HG02763 (cell line): ENCODE results near the gene RASSF5.
A peak's percentile ranks its signal among the peaks of the same experiment; 100 is the strongest.

Experiments used
- ATAC-seq: cut with Tn5 transposase; IDR thresholded peaks from one replicate; pipeline ENCODE4 v1.9.1; 2021; ENCODE audit warnings: mild to moderate bottlenecking, moderate library complexity; ENCODE audit not compliant: unreplicated experiment

The RASSF5 gene

DNA sequence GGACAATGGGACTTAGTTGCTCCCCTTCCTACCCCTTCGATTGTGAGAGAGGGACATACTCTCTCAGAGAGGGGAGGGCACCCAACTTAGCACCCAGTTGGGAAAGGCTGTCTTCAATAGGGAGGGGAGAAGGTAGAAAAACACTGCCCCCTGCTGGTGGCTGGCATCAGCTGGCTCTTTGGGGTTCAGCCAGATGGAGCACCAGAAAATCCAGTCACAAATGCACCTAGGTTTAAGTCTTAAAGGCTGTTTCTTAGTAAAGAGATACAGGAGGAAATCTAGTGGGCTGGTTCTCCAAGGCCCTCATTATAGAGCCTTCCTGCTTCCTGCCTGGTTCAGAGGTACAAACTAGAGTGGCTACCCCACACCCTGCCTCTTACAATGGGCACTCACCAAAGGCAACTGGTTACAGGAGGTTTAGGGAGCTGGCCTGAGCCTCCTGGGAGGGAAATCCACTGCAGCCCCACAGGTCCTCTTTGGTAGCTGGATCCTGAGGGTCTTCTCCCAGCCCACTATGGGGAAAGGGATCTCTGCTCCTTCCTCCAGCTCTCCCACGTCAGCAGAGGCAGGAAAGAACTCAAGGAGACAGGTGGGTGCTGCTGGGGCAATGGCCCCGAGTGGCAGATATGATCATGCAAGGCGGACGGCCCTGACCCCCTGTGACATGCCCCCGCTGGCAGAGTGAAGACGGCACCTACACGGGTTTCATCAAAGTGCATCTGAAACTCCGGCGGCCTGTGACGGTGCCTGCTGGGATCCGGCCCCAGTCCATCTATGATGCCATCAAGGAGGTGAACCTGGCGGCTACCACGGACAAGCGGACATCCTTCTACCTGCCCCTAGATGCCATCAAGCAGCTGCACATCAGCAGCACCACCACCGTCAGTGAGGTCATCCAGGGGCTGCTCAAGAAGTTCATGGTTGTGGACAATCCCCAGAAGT is 76.6 kb downstream of the RASSF5 start:
- no peak for ATAC-seq

DNA sequence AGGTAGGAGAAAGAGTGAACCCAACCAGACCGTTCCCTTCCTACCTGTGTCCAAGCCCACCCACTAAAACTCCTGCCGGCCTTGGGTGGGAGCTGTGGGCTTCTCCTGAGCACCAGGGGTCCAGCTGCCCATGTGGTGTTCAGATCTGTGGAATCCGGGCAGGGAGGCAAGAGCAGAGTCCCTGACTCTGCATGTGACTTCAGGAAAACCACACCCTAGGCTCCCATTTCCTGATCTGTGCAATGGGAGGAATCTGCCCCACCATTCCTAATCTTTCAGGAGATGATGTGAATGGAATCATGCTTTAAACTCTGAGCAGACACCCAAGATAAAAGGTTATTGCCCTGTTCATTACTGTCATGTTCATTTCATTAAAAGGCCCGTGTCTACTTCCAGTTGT is 77.4 kb downstream of the RASSF5 start:
- no peak for ATAC-seq

DNA sequence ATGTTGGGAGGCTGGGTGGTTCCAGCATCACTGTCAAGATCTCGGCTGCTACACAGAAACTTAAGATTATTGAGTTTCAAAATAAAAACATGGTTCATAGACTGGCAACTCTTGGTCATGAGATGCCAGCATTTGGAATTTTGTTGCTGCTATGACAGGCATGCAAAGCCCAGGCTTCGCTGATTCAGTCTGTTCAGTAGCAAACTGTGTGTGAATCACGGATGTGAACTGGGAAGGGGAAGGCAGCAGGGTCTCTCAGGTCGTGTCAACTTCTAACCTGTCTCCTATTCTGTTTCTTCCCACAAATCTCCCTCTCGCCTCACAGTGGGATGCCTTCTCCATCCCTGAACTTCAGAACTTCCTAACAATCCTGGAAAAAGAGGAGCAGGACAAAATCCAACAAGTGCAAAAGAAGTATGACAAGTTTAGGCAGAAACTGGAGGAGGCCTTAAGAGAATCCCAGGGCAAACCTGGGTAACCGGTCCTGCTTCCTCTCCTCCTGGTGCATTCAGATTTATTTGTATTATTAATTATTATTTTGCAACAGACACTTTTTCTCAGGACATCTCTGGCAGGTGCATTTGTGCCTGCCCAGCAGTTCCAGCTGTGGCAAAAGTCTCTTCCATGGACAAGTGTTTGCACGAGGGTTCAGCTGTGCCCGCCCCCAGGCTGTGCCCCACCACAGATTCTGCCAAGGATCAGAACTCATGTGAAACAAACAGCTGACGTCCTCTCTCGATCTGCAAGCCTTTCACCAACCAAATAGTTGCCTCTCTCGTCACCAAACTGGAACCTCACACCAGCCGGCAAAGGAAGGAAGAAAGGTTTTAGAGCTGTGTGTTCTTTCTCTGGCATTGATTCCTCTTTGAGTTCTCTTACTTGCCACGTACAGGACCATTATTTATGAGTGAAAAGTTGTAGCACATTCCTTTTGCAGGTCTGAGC is 79.4 kb downstream of the RASSF5 start:
- ATAC-seq = no peak

DNA sequence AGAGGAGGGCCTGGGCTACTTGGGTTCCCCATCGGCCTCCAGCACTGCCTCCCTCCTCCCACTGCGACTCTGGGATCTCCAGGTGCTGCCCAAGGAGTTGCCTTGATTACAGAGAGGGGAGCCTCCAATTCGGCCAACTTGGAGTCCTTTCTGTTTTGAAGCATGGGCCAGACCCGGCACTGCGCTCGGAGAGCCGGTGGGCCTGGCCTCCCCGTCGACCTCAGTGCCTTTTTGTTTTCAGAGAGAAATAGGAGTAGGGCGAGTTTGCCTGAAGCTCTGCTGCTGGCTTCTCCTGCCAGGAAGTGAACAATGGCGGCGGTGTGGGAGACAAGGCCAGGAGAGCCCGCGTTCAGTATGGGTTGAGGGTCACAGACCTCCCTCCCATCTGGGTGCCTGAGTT is 80.6 kb downstream of the RASSF5 start:
- no peak for ATAC-seq

DNA sequence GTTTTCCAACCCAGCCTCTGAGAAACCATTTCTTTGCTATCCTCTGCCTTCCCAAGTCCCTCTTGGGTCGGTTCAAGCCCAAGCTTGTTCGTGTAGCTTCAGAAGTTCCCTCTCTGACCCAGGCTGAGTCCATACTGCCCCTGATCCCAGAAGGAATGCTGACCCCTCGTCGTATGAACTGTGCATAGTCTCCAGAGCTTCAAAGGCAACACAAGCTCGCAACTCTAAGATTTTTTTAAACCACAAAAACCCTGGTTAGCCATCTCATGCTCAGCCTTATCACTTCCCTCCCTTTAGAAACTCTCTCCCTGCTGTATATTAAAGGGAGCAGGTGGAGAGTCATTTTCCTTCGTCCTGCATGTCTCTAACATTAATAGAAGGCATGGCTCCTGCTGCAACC is 81.2 kb downstream of the RASSF5 start:
- no peak for ATAC-seq

DNA sequence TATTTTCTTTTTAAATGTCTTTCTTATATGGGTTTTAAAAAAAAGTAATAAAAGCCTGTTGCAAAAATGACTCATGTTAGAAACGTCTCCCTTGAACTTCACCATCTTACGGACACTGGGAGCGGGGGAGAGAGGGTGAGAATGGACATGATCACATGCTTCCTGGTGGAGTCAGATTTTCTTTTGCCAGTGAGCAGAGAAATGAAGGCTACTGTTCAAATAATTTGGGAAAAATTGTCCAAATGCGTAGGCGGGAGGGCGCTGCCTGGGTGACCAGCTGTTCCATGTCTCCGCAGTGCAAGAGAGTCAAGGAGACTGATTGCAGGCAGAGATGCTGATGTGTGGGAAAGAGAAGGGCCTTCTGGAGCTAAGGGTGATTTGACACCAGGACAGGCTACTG is 81.9 kb downstream of the RASSF5 start:
- ATAC-seq = no peak

DNA sequence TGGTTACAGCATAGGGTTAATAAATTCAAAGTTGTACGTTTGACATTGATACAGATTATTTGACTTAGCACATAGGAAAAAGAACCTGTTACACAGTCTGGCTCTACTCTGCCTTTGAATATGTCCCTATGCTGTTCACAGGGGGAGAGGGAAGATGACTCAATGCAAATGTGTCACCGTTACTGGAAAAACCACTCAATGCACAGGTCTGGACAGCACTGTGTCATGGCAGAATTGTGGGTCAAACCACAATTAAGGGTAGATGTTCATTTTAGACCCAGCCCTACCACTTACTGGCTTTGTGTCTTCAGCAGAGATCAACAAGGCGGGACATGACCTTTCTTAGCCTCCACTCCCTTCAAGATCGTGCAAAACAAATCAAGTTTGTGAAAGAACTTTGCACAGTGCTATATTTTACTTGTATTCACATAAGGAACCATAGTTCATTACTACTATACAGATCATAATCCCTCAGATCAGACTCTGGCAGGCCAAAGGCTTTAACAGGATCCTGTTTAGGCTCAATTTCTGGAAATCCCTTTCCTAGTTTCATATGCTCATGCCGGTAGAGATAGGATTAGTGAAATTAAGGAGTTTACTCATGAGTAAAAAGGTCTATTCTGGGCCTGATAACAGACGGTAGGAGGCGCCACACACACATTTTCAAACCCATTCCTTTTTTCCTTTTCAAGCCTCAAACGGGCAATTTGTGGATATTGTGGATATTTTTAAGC is 82.9 kb downstream of the RASSF5 start:
- no peak for ATAC-seq

DNA sequence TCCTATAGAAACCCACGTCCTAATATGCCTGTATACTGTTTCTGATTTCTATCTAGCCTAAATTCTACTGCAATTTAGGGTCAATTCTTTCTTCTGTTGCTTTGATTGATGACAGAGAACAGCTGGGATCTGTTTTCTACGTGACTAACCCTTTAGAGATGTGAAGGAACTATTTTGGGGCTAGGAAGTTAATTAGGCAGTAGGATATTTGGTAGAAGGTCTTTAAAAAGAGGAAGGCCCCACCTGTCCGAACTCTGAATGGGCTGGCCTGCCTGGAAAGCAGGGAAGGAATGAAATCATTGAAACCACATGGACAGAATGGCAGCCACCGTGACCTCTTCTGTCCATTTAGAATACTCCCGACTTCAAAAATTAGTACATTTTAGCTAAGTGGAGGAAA is 83.9 kb downstream of the RASSF5 start:
- ATAC-seq = no peak

DNA sequence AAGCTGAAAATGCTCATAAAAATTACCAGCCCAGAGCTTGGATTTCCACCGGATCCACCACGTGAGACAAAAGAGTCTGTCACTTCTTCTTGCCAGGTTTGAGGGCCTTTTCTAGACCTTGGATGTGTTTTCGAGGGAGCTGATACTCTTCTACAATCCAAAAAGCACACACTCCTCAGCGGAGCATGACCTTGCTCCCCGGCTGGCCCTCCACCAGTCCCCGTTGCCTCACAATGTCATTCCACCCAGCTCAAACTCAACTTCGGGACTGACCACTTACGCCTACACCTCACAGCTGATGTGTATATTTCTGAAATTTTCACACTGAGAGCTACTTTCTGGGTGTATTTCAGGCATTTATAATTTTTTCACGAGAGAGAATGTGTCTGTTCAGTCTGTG is 84.4 kb downstream of the RASSF5 start:
- ATAC-seq = no peak

DNA sequence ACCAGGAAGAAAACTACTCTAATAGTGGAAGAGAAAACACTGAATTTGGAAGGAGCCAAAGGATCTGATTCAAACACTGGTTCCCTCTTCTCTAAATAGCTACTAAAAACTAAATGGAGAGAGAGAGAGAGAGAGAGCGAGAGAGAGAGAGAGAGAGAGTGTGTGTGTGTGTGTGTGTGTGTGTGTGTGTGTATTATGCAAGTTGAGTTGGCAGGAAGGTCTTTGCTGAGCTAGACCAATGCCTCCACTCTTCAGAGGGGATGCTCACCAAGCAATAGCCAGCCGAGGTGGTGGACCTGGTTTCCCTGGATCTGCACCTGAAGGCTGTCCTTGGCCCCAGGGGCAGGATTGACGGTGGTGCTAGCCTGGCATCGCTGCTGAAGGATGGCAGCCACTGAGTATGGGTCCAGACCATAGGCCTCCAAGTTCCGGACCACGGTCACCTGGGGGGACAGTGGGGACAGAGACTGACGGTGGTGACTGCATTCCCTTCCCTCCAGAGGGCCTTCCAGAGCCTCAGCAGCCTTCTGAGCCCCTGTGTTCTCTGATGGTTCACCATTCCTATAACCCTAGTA is 86.1 kb downstream of the RASSF5 start:
- no peak for ATAC-seq

DNA sequence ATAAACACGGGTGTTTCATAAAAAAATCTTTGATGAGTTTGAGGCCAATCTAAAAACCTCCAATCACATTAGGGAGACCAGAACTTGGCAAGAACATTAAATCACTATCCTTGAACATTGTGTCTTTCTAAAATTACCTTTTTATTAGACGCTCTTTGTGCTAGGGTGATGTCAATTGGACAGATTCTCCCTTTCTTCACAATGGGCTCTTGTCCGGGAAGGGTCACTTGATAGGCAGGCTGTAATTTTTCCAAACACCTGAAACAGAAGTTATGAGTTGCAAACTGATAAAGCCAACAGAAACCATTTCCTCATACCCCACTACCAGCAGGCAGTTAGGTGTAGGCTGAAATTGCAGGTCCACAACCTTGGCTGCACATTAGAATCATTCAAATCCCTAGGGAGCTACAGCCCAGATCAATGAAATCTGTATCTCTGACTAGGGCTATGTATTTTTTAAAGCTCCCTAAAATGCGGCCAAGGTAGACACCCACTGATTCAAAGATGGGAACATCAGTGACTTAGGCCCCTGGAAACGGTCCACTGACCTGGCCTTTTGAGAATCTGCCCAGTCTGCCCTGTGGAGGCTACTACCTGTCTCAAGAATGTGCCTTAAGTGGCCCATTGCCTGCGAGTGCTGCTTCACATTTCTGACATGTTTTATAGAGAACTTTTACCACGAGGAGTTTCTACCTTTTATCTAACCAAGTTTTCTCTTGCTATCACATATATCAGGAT is 88.4 kb downstream of the RASSF5 start:
- no peak for ATAC-seq

DNA sequence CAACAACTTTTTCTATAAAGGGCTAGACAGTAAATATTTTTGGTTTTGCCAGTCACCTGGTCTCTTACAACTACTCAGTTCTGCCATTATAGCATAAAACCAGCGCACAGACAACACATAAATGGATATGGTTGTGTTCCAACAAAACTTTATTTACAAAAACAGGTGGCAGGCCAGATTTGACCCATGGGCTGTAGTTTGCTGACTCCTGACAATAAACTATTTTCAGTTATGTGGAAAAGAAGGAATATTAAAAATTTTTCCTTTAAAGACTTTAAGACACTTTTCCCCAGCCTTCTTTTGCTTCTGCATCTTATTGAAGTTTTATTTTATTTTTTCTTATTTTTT is 89.0 kb downstream of the RASSF5 start:
- ATAC-seq = no peak

DNA sequence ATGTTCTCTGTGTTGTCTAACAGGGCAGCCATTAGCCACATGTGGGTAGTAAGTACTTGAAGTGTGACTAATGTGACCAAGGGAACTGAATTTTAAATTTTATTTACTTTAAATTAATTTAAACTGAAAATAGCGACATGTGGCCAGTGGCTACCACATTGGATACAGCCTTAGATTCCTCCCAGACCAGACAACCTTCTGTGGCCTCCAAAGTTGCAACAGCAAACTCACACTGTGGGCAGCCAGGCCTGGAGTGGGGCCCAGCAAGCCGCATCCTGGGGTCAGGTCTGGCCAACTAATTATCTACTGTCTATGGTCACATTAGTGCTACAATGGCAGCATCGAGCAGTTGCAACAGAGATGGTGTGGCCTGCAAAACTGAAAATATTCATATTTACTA is 93.2 kb downstream of the RASSF5 start:
- no peak for ATAC-seq

DNA sequence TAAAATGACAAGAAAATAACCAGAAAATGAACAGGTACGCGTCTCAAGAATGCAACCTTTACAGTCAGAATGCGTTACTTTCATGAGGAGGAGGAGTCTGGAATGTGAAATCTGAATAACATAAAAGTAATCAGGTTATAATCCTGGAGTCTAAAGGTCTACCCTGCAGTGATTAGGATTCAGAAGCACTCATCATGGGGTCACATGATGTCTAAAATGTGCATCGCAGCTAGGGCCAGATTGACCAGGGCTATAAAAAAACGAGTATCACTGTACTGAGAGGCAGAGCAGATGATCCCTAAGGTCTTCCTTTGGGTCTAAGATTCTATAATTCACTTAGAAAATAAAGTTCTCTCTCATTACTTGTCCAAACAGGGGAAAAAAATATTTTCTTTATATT is 97.5 kb downstream of the RASSF5 start:
- no peak for ATAC-seq

DNA sequence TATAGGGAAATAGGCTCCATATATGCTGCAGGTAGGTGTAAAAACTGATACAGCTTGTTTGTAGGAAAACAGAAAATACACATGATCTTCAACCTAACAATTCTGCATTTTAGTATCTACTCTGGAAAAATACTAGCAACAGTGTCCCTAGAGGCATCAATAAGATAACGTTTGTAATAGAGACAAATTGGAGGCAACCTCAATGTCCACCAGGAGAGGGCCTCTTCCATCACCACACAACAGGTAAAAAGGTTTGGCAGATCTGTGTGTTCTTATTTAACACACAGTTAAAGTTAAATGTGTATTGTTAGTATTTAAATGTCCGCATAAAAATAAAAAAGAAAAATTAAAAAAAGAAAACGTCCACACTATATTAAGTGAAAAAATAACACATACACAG is 99.5 kb downstream of the RASSF5 start:
- no peak for ATAC-seq

DNA sequence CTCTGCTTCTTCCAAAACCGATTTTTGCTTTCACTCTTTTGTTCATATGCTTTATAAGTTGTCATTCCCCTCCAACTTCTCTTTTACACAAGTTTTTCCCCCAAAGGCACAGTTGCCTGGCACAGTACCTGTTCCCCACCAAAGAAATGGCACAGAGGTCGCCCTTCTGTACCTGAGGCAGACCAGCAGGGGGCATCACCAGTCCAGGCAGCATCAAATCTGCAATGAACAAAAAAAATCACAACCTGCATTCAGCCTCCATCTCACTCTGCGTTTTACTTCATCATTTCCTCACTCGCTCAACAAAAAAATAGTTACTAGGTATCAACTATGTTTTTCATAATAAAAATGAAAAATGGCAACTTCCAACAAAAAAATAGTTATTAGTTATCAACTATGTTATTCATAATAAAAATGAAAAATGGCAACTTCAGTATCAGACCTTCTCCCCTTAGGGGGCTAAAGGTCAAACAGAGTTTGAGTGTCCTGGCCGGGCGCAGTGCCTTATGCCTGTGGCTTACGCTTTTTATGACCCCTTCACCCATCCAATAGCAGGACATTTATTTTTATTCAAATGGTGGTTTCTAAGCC is 100.9 kb downstream of the RASSF5 start:
- ATAC-seq = no peak

DNA sequence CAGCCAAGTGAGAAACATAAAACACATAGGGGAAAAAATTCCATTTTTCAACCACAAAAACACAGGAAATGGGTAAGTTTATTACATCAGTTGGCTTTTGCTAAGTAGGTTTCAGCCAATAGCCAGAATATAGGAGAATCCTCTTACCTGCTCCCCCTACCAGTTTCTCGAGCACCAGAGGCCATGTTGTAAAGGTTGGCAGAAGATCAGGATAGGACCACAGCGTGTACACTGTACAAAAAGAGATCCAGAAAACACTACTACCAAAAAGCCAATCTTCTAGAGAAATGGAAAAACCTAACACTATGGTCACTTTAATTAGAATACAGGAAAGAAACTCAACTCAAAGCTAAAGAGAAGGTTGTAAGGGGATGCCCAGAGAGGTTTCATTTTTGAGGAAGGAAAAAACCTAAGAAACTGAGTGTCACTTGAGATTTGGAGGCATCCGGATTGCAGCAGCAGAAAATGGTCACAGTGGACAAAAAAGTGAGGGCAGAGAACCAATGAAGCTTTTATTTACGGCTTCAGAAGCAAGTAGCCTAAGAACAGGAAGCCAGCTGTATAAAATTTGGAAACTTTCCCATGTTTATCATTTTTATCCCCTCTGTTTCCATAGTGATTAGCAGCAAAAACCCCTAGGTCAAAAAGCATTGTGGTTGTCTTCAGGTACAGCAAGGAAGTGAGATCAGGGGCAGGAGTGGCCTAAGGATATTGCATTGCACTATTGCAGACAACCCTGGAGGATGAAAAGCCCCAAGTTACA is 102.1 kb downstream of the RASSF5 start:
- no peak for ATAC-seq

DNA sequence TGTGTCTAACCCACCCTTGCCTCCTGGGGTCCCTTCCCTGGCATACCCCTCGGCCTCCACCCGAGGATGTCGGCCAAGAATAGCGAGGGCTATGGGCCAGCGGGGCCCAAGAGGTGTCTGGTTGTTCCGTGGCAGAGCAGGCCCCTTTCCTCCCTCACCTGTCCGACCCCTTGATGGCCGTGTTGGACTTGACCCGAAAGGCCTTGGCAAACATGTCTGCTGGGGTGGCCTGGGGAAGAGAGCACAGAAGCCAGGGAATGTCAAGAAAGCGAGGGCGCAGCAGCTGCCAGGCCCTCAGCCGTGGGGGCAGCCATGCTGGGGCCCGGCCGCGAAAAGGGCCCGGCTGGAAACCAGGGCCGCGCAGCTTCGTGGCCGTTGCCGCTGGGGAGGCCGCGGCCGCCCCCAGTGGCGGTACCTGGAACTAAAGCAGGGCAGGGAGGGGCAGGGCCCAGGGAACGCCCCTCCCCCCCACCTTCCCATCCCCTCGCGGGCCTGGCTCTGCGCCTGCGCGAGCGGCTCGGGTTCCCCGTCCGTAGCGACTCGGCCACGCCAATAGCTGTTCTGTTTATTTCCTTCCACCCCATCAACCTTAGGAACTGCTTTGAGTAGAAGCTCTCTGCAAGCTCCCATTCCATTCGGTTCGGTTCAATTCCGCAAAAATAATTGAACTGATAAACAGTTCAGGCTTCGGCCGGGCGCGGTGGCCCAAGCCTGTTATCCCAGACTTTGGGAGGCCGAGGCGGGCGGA is 105.0 kb downstream of the RASSF5 start, which contains the start of gene EIF2D:
Gene EIF2D, minus strand, starts transcription at position 337 of the 748 bp plus-strand sequence. Its CDS starts 123 bp downstream, at position 214.
- peak; percentile 86 for ATAC-seq
